ENCODE data around the gene ELN.

ELN gene

DNA sequence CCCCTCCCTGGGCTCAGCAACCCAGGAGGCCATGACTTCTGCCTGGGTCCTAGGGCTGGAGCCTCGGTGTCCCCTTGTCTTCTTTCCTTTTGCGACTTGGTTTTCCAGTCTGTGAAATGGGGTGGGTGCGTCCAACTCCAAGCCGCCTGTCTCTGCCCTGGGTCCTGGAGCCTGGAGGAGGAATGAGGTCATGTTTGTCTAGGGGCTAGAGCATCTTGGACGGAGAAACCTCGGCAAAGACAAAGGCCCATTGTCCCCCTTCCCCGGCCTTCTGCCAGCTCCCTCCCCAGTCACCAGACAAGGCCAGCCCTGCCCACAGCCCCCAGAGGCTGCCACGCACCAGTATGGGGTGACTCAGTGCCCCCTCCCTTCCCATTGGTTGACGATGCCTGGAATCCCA, 39.8 kb upstream of the ELN start:
- 60 to 76% methylated on average over 2 to 5 of the region's 9 CpGs for WGBS, 2 experiments (ENCODE audit: insufficient coverage in 2 of 2)
- H3K4me1 ChIP-seq (ENCODE audit: control insufficient read depth, insufficient read depth, low read length, poor library complexity, severe bottlenecking): peaks cover 16% of the 10 kb centered on the region

DNA sequence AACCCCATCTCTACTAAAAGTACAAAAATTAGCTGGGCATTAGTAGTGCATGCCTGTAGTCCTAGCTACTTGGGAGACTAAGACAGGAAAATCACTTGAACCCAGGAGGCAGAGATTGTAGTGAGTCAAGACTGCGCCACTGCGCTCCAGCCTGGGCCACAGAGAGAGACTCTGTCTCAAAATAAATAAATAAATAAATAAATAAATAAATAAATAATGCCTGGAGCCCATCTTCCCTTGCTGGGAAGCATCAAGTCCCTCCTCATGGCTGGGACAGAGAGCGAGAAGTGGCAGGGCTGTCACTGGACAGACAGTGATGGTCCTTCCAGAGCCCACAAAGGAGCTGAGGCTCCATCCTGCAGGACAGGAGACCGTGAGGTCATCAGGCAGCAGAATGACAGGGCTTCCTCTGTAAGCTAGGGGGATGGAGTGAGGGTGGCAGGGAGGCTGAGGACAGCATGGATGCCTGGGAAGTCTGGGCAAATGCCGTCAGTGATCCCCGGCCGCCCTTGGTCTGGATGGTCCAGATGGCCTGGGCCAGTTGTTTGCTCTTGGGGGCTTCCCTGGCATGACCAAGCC, 36.4 kb upstream of the ELN start:
- 89 to 92% methylated on average over 4 to 5 of the region's 7 CpGs for WGBS, 2 experiments (ENCODE audit: insufficient coverage in 2 of 2)
- Histone ChIP-seq H3K36me3 (ENCODE audit: control insufficient read depth, insufficient read depth, low read length) (no peaks in the 10 kb centered on the region), H3K27ac (ENCODE audit: low read depth, low read length, severe bottlenecking) (no peak overlapping the region), H3K4me1 (ENCODE audit: control insufficient read depth, insufficient read depth, low read length, poor library complexity, severe bottlenecking) (peaks cover 8% of the 10 kb centered on the region), H3K9me3 (ENCODE audit: control insufficient read depth, low read length) (peaks cover 8% of the 10 kb centered on the region), H3K4me3 (ENCODE audit: extremely low read depth, insufficient read depth, low read length, poor library complexity, severe bottlenecking) (no peak overlapping the region)

More for the DNA sequence above, 39.8 kb upstream of the ELN start:
- H3K4me3 ChIP-seq (ENCODE audit: extremely low read depth, insufficient read depth, low read length, poor library complexity, severe bottlenecking): no peak overlapping the region
- no peaks in the 10 kb centered on the region for H3K36me3 ChIP-seq (ENCODE audit: control insufficient read depth, insufficient read depth, low read length)
- no peak overlapping the region for H3K27ac ChIP-seq (ENCODE audit: low read depth, low read length, severe bottlenecking)
- H3K9me3 ChIP-seq (ENCODE audit: control insufficient read depth, low read length): no peaks in the 10 kb centered on the region

GRCh38 chr7:73992101-73992562, 35.8 kb upstream of the ELN start:
- Histone ChIP-seq H3K27ac (ENCODE audit: low read depth, low read length, severe bottlenecking) (no peak overlapping the region), H3K4me1 (ENCODE audit: control insufficient read depth, insufficient read depth, low read length, poor library complexity, severe bottlenecking) (peaks cover 8% of the 10 kb centered on the region), H3K9me3 (ENCODE audit: control insufficient read depth, low read length) (peaks cover 8% of the 10 kb centered on the region), H3K4me3 (ENCODE audit: extremely low read depth, insufficient read depth, low read length, poor library complexity, severe bottlenecking) (no peak overlapping the region), H3K36me3 (ENCODE audit: control insufficient read depth, insufficient read depth, low read length) (no peaks in the 10 kb centered on the region)
- WGBS, 2 experiments (ENCODE audit: insufficient coverage in 2 of 2): 92 to 93% methylated on average over 18 of the region's 18 CpGs

DNA sequence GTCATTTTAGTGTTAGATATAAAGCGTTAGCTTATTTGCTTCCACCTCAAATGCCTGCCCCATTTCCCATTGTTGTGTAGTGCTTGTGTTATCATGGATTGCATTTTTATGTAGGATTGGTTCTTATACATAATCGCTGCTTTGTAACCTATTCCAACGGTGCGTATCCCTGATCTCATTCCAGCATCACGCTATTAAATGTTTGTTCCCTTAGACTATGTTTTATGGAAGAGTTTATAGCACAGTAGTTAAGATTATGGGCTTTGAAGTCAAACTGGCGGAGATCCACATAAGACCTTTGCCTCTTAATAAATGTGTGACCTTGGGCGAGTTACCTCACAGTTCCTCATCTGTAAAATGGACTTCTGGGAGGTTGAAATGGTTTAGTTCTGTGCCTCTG, 34.0 kb upstream of the ELN start:
- Histone ChIP-seq H3K4me3 (ENCODE audit: extremely low read depth, insufficient read depth, low read length, poor library complexity, severe bottlenecking) (no peak overlapping the region), H3K27ac (ENCODE audit: low read depth, low read length, severe bottlenecking) (no peak overlapping the region), H3K36me3 (ENCODE audit: control insufficient read depth, insufficient read depth, low read length) (no peaks in the 10 kb centered on the region), H3K4me1 (ENCODE audit: control insufficient read depth, insufficient read depth, low read length, poor library complexity, severe bottlenecking) (peaks cover under 1% of the 10 kb centered on the region), H3K9me3 (ENCODE audit: control insufficient read depth, low read length) (peaks cover 8% of the 10 kb centered on the region)
- WGBS, 2 experiments (ENCODE audit: insufficient coverage in 2 of 2): 86 to 100% methylated on average over 1 of the region's 7 CpGs

DNA sequence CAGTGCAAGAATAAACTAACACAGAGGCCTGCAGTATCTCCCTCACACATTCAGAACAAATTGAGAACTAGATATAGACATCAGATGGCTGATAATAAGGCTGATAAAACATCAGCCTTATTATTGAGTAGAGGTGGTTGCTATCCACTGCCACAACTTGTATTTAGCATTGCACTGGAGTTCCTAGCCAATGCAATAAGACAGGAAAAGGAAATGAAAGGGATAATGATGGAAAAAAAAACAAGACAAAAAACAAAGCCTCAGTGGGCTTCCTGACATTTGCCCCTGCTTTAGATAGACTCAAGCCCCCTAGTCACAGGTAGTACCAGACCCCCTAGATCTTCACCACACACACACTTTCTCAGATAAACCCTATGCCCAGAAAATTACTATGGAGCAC, 33.2 kb upstream of the ELN start:
- Histone ChIP-seq H3K36me3 (ENCODE audit: control insufficient read depth, insufficient read depth, low read length) (no peaks in the 10 kb centered on the region), H3K9me3 (ENCODE audit: control insufficient read depth, low read length) (peaks cover 8% of the 10 kb centered on the region), H3K4me3 (ENCODE audit: extremely low read depth, insufficient read depth, low read length, poor library complexity, severe bottlenecking) (no peak overlapping the region), H3K4me1 (ENCODE audit: control insufficient read depth, insufficient read depth, low read length, poor library complexity, severe bottlenecking) (no peaks in the 10 kb centered on the region), H3K27ac (ENCODE audit: low read depth, low read length, severe bottlenecking) (no peak overlapping the region)

DNA sequence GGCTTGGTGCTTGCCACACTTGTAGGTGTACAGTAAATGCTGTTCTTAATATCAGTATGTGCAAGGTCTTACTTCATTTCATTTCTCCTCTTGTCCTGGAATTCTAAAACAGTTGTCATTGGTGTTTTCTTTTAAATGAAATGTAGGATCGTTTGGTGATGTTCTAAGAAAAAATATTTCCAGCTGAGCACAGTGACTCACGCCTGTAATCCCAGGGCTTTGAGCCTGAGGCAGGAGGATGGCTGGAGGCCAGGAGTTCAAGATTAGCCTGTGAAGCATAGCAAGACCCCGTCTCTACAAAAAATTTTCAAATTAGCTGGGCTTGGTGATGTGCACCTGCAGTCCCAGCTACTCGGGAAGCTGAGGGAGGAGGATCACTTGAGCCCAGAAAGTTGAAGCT, 32.6 kb upstream of the ELN start:
- Histone ChIP-seq H3K27ac (ENCODE audit: low read depth, low read length, severe bottlenecking) (no peak overlapping the region), H3K4me3 (ENCODE audit: extremely low read depth, insufficient read depth, low read length, poor library complexity, severe bottlenecking) (no peak overlapping the region), H3K4me1 (ENCODE audit: control insufficient read depth, insufficient read depth, low read length, poor library complexity, severe bottlenecking) (no peaks in the 10 kb centered on the region), H3K9me3 (ENCODE audit: control insufficient read depth, low read length) (peaks cover 8% of the 10 kb centered on the region), H3K36me3 (ENCODE audit: control insufficient read depth, insufficient read depth, low read length) (no peaks in the 10 kb centered on the region)
- 85 to 90% methylated on average over 4 of the region's 4 CpGs for WGBS, 2 experiments (ENCODE audit: insufficient coverage in 2 of 2)

- 87 to 97% methylated on average over 2 to 3 of the region's 3 CpGs for WGBS, 2 experiments (ENCODE audit: insufficient coverage in 2 of 2)
- H3K4me3 ChIP-seq (ENCODE audit: extremely low read depth, insufficient read depth, low read length, poor library complexity, severe bottlenecking): no peak overlapping the region
- peaks cover 8% of the 10 kb centered on the region for H3K9me3 ChIP-seq (ENCODE audit: control insufficient read depth, low read length)
- H3K27ac ChIP-seq (ENCODE audit: low read depth, low read length, severe bottlenecking): no peak overlapping the region
- H3K4me1 ChIP-seq (ENCODE audit: control insufficient read depth, insufficient read depth, low read length, poor library complexity, severe bottlenecking): no peaks in the 10 kb centered on the region
- no peaks in the 10 kb centered on the region for H3K36me3 ChIP-seq (ENCODE audit: control insufficient read depth, insufficient read depth, low read length)
Measured at GRCh38 chr7:73995821-73996511, 32.0 kb upstream of the ELN start.

DNA sequence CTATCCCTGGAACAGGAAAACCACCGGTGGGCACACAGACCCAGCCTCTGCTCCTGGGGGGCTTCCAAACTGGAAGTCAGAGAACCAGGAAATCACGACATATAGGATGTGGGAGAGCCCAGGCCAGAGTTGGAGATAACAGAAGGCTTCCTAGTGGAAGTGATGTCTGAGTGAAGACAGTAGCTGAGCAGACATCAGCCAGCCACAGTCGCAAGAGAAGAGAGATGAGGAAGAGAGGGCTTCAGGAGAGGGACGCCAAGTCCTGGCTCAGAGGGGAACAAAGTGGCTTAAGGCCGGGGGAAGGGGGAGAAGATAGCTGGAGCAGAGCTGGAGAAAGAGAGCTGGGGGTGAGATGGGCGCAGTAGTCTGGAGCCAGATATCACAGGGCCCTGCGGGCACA, 30.9 kb upstream of the ELN start:
- 88 to 94% methylated on average over 6 to 7 of the region's 7 CpGs for WGBS, 2 experiments (ENCODE audit: insufficient coverage in 2 of 2)
- H3K27ac ChIP-seq (ENCODE audit: low read depth, low read length, severe bottlenecking): no peak overlapping the region
- no peaks in the 10 kb centered on the region for H3K4me1 ChIP-seq (ENCODE audit: control insufficient read depth, insufficient read depth, low read length, poor library complexity, severe bottlenecking)
- peaks cover 8% of the 10 kb centered on the region for H3K9me3 ChIP-seq (ENCODE audit: control insufficient read depth, low read length)
- H3K36me3 ChIP-seq (ENCODE audit: control insufficient read depth, insufficient read depth, low read length): no peaks in the 10 kb centered on the region
- no peak overlapping the region for H3K4me3 ChIP-seq (ENCODE audit: extremely low read depth, insufficient read depth, low read length, poor library complexity, severe bottlenecking)

GRCh38 chr7:73999664-74000435, 28.1 kb upstream of the ELN start:
- Histone ChIP-seq H3K9me3 (ENCODE audit: control insufficient read depth, low read length) (peaks cover 4% of the 10 kb centered on the region), H3K4me3 (ENCODE audit: extremely low read depth, insufficient read depth, low read length, poor library complexity, severe bottlenecking) (no peak overlapping the region), H3K27ac (ENCODE audit: low read depth, low read length, severe bottlenecking) (no peak overlapping the region), H3K4me1 (ENCODE audit: control insufficient read depth, insufficient read depth, low read length, poor library complexity, severe bottlenecking) (no peaks in the 10 kb centered on the region), H3K36me3 (ENCODE audit: control insufficient read depth, insufficient read depth, low read length) (no peaks in the 10 kb centered on the region)
- WGBS, 2 experiments (ENCODE audit: insufficient coverage in 2 of 2): 87 to 97% methylated on average over 9 to 14 of the region's 26 CpGs

DNA sequence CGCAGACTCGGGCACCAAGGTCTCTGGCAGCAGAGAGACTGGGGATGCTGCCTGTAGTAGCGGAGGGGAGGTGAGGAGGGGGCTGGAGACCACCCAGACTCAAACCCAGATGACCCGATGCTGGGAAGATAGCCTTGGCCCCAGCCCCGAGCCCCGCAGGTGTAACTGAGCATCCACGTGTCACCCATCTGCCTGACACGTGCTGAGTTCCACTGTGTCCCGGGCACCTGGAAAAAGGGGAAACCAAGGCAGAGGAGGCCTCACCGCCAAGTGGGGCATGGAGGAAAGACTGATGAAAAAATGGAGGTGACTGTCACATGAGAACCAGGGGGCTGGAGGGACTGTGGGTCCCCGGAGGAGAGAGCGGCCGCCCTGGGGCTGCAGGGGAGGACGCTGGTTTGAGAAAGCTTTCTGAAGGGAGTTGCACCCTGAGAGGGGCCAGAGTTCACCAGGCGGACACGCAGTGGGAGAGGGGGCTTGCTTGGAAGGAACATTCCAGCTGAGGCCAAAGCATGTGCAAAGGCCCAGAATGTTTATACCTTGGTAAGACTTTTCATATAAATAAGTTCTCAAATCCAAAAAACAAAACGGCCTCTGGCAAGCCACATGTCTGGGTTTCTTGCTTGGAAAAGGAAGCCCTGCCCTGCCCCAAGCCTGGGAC, 27.4 kb upstream of the ELN start:
- Histone ChIP-seq H3K9me3 (ENCODE audit: control insufficient read depth, low read length) (no peaks in the 10 kb centered on the region), H3K36me3 (ENCODE audit: control insufficient read depth, insufficient read depth, low read length) (no peaks in the 10 kb centered on the region), H3K4me1 (ENCODE audit: control insufficient read depth, insufficient read depth, low read length, poor library complexity, severe bottlenecking) (no peaks in the 10 kb centered on the region), H3K4me3 (ENCODE audit: extremely low read depth, insufficient read depth, low read length, poor library complexity, severe bottlenecking) (no peak overlapping the region), H3K27ac (ENCODE audit: low read depth, low read length, severe bottlenecking) (no peak overlapping the region)
- 96% methylated on average over 14 to 16 of the region's 17 CpGs for WGBS, 2 experiments (ENCODE audit: insufficient coverage in 2 of 2)

Measured in mesodermal cell (in vitro differentiated cells).